ENCODE data around the gene KLHL3.

DNA sequence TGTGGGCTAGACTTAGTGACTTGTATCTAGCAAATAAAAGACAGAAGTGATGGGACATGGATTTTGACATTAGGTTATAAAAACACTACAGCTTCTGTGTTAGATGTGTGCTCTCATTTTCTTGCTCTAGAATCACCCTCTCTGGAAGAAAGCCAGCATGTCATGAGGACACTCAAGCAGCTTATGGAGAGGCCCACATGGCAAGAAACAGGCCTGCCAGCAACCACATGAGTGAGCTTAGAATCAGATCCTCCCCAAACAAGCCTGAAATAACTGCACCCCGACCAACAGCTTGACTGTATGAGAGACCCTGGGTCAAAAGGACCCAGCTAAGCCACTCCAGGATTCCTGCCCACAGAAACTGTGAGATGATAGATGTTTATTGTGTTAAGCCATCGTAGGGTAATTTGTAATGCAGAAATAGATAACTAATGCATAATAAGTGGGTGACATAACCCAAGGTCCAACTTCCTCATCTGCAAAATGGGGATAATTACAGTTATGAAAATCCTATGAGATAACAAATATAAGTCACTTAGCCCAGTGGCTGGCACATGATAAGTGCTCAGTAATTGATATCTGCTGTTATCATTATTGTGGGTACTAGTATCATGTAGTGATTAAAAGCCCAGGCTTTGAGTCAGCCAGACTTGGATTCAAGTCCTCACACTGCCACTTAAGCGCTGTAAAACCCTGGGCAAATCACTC, 86.5 kb downstream of the KLHL3 start:
- TF ChIP-seq EZH2phosphoT487 (IDR thresholded peaks at IDR 0.05; ENCODE audit: borderline replicate concordance, low read length) = no peak
- TF ChIP-seq, protein P1, sequence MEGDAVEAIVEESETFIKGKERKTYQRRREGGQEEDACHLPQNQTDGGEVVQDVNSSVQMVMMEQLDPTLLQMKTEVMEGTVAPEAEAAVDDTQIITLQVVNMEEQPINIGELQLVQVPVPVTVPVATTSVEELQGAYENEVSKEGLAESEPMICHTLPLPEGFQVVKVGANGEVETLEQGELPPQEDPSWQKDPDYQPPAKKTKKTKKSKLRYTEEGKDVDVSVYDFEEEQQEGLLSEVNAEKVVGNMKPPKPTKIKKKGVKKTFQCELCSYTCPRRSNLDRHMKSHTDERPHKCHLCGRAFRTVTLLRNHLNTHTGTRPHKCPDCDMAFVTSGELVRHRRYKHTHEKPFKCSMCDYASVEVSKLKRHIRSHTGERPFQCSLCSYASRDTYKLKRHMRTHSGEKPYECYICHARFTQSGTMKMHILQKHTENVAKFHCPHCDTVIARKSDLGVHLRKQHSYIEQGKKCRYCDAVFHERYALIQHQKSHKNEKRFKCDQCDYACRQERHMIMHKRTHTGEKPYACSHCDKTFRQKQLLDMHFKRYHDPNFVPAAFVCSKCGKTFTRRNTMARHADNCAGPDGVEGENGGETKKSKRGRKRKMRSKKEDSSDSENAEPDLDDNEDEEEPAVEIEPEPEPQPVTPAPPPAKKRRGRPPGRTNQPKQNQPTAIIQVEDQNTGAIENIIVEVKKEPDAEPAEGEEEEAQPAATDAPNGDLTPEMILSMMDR (IDR thresholded peaks at IDR 0.05; ENCODE audit: low read depth, low read length, poor library complexity, severe bottlenecking) = no peak
